ENCODE measurements around the gene SMAD3.
A peak's percentile ranks its signal among the peaks of the same experiment; 100 is the strongest.

The SMAD3 gene

GRCh38 chr15:67082007-67082536 lies 16.7 kb downstream of the SMAD3 start:
- DNase-seq: peak; percentile 66

DNA sequence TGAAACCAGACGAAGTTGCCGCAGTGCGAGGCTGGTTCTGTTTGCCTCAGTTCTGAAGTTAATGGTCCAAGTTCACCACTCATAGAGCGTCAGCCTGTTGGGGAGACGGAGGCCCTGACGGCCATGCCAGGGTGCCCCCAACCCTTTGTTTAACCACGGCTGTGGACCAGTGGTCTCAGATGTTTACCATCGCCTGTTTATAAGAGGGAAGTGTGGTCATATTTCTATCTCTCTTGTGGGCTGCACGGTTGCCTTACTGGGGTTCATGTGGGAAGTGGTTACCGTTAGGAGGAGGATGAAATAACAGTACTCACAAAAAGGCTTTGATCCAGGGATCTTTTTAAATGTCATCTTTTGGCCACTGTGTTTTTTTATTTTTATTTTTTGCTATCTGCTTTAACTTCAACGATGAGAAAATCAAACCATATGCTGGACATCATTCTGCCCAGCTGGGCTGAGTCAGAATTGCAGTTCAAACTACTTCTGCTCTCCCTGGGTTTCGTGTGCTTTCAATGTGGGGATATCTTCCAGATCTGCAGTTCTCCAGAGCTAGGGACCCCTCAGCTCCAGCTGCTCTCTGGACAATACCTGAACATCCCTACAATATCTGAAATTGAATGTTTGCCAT lies 17.8 kb downstream of the SMAD3 start:
- DNase-seq: no peak

GRCh38 chr15:67084561-67084960 lies 19.2 kb downstream of the SMAD3 start:
- DNase-seq: no peak

DNA sequence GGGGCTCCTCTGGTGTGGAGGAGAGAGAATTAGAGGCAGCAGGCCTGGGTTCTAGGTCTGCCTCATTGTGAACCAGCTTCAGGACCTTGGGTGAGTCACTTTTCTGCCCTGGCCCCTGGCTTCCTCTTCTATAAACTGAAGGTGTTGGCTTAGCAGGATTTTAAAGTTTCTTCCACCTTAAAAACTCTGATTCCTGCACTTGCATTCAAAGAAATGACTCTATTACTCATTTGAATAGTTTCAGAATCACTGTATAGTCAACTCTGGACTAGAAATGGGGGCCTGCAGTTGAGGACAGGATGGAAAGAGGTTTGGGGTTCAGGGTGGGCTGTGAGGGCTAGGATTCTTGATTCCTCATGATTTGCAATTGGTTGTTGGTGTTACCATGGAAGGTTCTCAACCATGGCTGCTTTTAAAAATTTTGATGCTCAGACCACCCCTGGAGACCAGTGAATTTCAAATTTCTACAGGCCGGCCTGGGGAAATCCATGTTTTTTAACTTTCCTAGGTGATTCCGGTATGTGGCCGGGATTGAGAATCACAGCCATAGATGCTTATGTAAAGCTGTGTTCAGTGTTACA lies 19.9 kb downstream of the SMAD3 start:
- no peak for DNase-seq

DNA sequence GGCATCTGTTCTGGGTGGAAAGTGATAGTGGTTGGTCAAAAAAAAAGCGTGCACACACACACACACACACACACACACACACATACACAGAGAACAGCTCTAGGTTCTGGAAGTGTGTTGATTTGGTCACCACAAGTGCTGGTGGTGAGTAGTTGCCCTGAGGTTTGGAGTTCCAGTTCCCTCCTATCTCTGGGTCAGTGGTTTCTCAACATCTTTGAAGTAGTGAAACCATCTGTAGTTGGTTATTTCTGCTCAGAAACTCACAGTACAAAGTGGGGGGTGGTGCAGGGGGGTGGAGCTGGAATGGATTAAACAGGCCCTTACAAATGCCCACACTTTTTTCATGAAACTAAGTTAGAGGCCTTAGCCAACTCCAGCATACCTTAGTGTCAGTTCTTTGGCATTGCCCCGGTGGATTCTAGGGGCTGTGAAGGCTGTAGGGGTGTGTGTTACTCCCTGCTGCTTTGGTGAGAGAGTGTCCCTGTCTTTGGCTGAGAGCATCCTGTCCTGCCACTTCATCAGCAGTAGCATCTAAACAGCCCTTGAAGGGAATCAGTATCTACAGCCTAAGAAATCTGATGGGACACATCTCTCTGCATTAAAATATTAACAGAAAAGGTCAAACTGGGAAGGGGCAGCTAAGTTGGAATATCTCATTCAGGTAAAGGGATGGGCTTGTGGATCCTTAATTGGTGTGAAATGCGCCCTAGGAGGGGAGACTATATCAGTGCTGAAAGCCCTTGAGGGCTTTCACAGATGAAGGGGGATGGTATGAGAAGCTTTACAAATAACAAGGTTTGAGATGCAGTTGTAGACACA lies 20.6 kb downstream of the SMAD3 start:
- peak; percentile 66 for DNase-seq

DNA sequence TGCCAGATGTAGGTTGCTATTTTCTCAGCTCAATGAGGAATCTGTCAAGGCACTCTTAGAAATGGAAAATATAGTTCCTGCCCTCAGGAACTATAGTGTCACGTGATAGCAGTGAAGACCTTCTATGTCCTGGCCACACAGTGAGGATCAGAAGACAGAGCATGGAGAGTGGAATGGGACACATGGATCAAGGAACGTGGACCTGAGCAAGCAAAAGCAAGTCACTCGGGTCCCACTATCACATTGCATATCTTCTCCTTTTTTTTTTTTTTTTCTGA lies 21.2 kb downstream of the SMAD3 start:
- DNase-seq: no peak

GRCh38 chr15:67087507-67088172 lies 22.2 kb downstream of the SMAD3 start:
- no peak for DNase-seq

- no peak for DNase-seq
Observed at GRCh38 chr15:67089217-67090193, 24.1 kb downstream of the SMAD3 start.

DNA sequence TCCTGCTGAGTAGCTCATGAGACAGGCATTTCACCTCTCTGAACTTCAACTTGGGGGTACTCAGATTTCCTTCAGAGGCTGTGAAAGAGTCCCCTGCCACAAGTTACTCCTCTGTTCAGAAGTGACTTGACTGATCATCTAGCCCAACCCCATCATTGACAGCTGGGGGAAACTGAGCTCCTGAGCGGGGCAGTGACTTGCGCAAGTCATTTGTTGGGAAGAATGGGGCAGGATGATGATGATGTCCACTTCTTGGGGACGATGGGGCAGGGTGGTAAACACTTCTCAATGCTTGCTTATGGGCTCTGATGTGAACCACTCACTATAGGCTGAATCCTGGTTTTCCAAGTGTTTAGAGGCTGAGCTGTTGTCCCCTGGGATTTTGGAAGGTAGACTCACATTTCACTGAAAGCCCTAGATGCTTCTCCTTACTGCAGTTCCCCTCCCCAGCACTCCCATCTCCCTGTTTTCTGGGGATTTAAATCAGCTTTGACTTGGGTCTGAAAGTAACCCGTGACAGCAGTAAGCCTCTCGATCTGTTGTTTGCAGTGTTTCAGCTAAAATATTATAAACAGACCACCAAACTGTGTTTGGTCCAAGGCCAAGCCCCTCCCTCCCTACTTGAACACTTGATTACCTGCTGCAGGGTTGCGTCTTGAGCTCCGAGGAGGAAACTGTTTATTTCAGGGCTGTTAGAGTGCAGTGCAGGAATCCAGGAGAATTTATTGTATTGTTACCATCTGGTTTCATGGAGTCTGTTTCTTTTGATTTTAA lies 25.1 kb downstream of the SMAD3 start:
- DNase-seq: no peak

GRCh38 chr15:67091071-67091979 lies 25.9 kb downstream of the SMAD3 start:
- peak; percentile 83 for DNase-seq

DNA sequence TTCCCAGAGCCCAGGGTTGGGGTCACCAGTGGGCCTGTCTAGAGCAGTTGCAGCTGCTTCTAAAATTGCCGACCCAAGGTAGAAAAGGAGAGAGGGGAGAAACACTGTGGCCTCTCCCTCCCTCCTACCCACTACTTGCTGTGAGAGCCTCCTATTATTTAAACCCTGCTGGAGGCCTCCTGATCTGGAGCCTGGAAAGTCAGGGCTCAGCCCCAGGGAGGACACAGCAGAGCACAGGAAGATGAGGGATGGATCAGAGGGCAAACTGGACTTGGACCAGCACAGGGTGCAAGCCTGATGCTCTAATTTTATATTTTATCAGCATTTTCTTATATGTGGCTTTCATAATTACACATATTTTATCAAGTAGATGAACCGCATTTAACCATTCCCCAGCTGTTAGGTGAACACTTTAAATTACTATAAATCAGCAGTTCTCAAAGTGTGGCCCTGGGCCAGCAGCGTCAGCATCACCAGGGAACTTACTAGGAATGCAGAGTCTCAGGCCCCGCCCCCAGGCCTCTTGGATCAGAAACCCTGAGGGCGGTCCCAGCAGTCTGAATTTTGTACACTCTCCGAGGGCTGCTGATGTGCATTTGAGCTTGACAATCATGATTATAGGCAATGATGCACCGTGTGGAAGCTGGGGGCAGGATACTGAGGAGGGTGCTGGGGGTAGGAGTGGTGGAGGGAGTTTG lies 26.7 kb downstream of the SMAD3 start:
- no peak for DNase-seq

DNA sequence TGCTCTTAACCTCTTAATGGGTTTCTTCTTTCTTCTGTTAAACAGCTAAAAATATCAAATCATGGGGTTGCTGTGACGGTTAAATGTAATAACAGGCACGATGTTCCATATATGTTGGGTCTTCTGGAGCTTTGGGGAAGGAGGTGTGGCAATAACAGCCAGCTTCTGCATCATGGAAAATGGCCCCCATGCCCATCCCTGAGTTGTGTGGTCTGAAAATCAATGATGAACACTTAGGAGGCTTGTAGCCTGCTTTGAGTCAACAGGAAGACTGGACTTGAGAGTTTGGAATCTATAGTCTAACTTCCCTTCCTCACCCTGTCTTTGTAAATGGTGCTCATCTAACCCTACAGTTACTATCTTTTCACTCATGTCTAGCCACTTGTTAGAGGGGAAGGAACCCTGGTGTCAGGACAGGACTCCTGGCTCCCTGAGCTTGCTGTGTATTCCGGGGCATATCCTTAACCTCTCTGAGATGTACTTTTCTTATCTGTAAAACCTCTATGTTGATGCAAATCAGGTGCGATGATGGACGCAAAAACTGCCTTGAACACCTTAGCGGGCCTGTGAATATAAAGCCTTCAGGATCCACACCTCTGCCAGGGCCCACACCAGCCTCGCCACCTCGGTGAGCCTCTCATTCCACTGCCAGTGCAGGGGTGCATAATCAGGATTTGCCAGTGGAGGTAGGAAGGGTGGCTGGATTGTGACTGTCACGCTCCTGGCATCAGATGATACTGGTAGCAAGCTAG lies 27.5 kb downstream of the SMAD3 start:
- no peak for DNase-seq

DNA sequence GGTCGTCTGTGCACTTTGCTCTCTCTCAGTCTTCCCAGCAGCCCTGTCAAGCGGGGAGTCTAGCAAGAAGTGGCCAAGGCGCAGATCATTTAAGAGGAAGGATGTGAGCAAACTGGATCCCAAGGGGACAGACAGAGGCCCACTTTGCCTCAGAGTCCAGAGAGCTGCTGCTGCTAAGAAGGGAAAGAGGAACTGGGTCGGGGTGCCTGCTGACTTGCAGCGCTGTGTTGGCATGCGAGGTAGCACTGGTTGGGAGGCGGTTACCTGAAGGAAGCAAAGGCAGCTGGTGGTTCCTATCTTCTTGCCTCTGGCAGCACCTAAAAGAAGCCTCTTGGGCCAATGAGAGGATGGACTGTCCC lies 28.1 kb downstream of the SMAD3 start:
- peak; percentile 78 for DNase-seq

GRCh38 chr15:67094001-67094826 lies 28.8 kb downstream of the SMAD3 start:
- no peak for DNase-seq

- no peak for DNase-seq
Observed at GRCh38 chr15:67095912-67096311, 30.5 kb downstream of the SMAD3 start.

DNA sequence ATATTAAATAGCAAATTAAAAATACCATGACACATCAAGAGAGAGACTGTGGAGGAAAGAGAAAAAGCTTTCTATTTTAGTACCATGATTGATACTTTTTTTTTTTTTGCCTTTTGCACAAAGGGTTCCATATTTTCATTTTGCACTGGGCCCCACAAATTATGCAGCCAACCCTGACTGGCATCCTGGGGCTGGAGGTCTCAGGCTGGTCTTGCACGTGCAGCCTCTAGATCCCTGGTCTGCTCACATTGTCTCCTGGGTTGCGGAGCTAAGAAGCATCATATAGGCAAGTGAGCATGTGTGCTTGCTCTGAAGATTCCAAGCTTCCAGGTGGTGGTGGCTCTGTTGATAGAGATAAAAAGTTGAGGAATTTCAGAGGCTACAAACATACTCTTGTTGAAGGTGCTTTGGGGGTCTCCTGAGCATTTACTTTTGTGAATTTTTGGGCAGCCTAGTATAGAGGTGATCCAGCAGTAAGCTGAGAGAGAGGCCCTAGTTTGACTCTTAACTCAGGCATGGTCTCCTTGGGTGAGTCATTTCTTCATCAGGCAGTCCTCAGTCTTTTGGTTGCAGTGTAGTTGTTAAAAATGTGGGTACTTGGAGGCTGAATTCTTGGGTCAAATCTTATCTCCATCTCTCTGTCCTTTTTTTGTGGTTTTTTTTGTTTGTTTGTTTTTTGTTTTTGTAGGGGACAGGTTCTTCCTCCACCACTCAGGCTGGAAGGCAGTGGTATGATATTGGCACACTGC lies 31.3 kb downstream of the SMAD3 start:
- DNase-seq: no peak

DNA sequence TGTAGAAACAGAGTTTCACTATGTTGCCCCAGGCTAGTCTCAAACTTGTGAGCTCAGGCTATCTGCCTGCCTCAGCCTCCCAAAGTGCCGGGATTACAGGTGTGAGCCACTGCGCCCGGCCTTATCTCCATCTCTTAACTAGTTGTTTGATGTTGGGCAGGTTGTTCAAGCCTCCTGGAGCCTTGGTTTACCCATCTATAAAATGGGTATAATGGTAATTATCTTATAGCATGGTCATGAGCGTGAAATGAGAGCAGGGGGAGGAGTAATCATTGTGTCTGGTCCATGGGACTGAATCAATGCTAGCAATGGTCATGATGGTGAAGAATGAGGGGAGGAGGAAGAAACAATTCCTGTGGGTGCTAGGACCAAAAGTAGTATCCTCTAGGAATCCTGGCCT lies 32.0 kb downstream of the SMAD3 start:
- DNase-seq: no peak

All from CD4-positive, alpha-beta T cell treated with Interferon gamma for 1 hour (primary cell).